Heart right ventricle (tissue), 16 donors: ENCODE measurements around the gene PTPRG. TPM values are rescaled to one million over a fixed set of nuclear protein-coding genes. Genes with fewer than 3 reads are reported as not detected.

Experiments
- ATAC-seq, 8 donors: fragments of 200-7000 bp; cut with Tn5 transposase; one replicate each; pipeline ENCODE4 v1.9.1; 2020; ENCODE audit warnings: mild to moderate bottlenecking in 8 of 8, moderate library complexity in 8 of 8, moderate number of reproducible peaks in 1 of 8
- DNase-seq, 2 donors: peaks; one replicate each; pipeline ENCODE4 v3.0.0-alpha.2; 2020
- H3K27ac ChIP-seq, 10 donors: fragments of 200-600 bp; sonication (generic) in 2 of 10; one replicate each; pipeline versions ENCODE4 v1.5.0 to v1.8.0; 2020 to 2022; ENCODE audit warnings: mild to moderate bottlenecking in 3 of 10
- H3K27me3 ChIP-seq, 7 donors: fragments of 200-600 bp; one replicate each; pipeline ENCODE4 v1.8.0; 2021 to 2022; ENCODE audit warnings: mild to moderate bottlenecking in 2 of 7
- H3K36me3 ChIP-seq, 9 donors: fragments of 200-600 bp; sonication (generic) in 1 of 9; one replicate each; pipeline versions ENCODE4 v1.5.0 to v1.8.0; 2020 to 2022; ENCODE audit warnings: mild to moderate bottlenecking in 2 of 9
- H3K4me1 ChIP-seq, 9 donors: fragments of 200-600 bp; sonication (generic) in 1 of 9; one replicate each; pipeline versions ENCODE4 v1.5.0 to v1.8.0; 2020 to 2022; ENCODE audit warnings: mild to moderate bottlenecking in 4 of 9
- H3K4me3 ChIP-seq, 10 donors: fragments of 200-600 bp; sonication (generic) in 2 of 10; one replicate each; pipeline versions ENCODE4 v1.5.0 to v1.8.0; 2020 to 2022; ENCODE audit warnings: mild to moderate bottlenecking in 7 of 10, moderate library complexity in 2 of 10
- H3K9me3 ChIP-seq, 11 donors: fragments of 200-600 bp in 10 of 11; sonication (generic) in 2 of 11; one replicate each; pipeline versions ENCODE4 v1.5.0 to v1.8.0; 2013 to 2022; ENCODE audit warnings: mild to moderate bottlenecking in 2 of 11, control low read depth in 1 of 11, moderate library complexity in 1 of 11
- WGBS, 2 donors: extraction: QIAGEN DNeasy Blood & Tissue Kit; methylation state at CpG; one replicate each; pipeline ENCODE4 v1.1.7; 2013; ENCODE audit warnings: inconsistent platforms in 1 of 2; 5-methylcytosine and 5-hydroxymethylcytosine counted together
- intact Hi-C, 10 donors: fragments of 100-400 bp; cut with DNase I; formaldehyde crosslinking; loops; one replicate each; pipeline versions ENCODE4 v1.11.1 to v1.14.2; 2022
- polyA plus RNA-seq, 2 donors: library from polyadenylated mRNA; stranded (reverse); fragments of 200-250 nt; gene quantifications; one replicate each; pipeline ENCODE4 v1.2.3, GENCODE V29; 2013
- total RNA-seq, 10 donors: library from RNA; stranded (reverse); fragmentation: NEBNext Ultra II Directional in 3 of 10; extraction: Animal tissue kit (Norgen Biotek cat#: 25700) in 3 of 10; gene quantifications; one replicate each; pipeline versions ENCODE4 v1.2.1 to v1.2.4, GENCODE V29; 2021 to 2023
- TF ChIP-seq, protein P1 (sequence below), 9 donors: fragments of 200-600 bp; sonication (generic) in 2 of 9; IDR thresholded peaks; one replicate each; pipeline versions ENCODE4 v1.5.0 to v1.8.0; 2021 to 2022; ENCODE audit warnings: antibody characterized with exemption in 9 of 9, mild to moderate bottlenecking in 5 of 9, moderate library complexity in 1 of 9
- donor health status: Arrhythmogenic right ventricular cardiomyopathy.
- donor health status: ischemic (EF 13 %, LVEDD 7.1; RV severe dilation, severe dysfunction).
- donor health status: healthy with polysubstance abuse.
- donor health status: DM: no; HTN: yes; CAD: no.
- donor health status: DM: no; HTN: no; CAD: no.
- donor health status: ischemic (EF 25% LVEDD 6.9; RV normal size, moderate dysfunction).
- donor health status: ischemic (EF 25% LVEDD 5.7; RV mildly dilated, moderate dysfunction).
- donor health status: healthy.
- donor health status: DM: yes; HTN: yes; CAD: no.
- donor health status: Ischemic cardiomyopathy.
- donor health status: ischemic (EF 35%, LVEDD 5.7; RV mildly dilated, moderate dysfunction).
- donor health status: nonischemic (EF 11% LVEDD 7.7; RV severe dilation, severe dysfunction).
- donor health status: DM: yes; HTN: yes; CAD: no.
- donor health status: PGD.
- donor health status: ischemic (EF 29% LVEDD 5.4; RV normal size, mild dysfunction).
- donor health status: nonischemic (EF 23%, LVEDD 6.1; RV moderate dilation, normal function).

PTPRG gene
- total and polyA plus RNA-seq, 12 donors, result 10.1 to 38.3 (median 32.6) TPM

DNA sequence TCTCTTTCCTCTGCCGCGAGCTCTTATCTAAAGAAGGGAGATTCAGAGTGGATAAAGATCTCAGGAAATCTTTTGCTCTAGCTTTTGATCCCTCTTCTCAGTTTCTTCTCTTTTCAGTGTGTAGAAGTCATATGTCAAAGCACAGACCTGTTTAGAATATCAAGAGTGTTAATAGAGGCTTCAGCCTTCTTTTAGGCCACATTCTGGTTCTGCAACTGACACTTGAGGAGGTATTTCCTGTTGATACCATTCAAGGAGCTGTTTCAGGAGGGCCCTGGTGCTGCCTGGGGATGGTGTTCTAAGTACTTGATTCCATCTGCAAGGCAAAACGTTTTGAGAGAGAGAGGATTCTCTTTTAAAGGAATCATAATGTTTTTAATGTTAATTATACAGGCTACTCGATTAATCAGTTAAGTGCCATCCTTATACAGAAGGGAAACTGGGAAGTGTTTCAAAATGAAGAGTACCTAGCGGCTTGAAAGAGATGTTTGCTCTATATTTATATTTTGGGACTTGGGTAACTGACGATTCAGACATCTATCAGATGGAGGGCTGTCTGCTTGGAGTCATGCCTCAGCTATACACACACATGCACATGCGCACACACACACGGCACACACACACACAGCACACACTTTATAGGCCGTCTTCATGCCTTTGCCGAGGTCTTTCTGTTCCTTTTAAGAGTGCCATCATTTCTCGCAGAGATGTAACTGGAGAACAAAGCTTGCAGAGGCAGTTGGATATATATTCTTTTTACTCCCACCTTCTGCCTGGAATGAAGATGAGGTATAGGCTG, 313.9 kb downstream of the PTPRG start:
- DNase-seq (no peak), ATAC-seq (peak in 1 of 8 donors; percentile 22)
- Histone ChIP-seq H3K27me3 (no peaks in the 10 kb centered on the region), H3K36me3 (no peaks in the 10 kb centered on the region), H3K27ac (peak overlapping the region in 1 of 10 donors; percentile 5), H3K4me1 (peaks cover 5 to 80% (median 50%) of the 10 kb centered on the region in 9 donors), H3K4me3 (no peak overlapping the region), H3K9me3 (no peaks in the 10 kb centered on the region)
- intact Hi-C loops, result no loop called here
- 66 to 68% methylated on average over 11 of the region's 11 CpGs for WGBS, 2 donors
- TF ChIP-seq, protein P1, sequence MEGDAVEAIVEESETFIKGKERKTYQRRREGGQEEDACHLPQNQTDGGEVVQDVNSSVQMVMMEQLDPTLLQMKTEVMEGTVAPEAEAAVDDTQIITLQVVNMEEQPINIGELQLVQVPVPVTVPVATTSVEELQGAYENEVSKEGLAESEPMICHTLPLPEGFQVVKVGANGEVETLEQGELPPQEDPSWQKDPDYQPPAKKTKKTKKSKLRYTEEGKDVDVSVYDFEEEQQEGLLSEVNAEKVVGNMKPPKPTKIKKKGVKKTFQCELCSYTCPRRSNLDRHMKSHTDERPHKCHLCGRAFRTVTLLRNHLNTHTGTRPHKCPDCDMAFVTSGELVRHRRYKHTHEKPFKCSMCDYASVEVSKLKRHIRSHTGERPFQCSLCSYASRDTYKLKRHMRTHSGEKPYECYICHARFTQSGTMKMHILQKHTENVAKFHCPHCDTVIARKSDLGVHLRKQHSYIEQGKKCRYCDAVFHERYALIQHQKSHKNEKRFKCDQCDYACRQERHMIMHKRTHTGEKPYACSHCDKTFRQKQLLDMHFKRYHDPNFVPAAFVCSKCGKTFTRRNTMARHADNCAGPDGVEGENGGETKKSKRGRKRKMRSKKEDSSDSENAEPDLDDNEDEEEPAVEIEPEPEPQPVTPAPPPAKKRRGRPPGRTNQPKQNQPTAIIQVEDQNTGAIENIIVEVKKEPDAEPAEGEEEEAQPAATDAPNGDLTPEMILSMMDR (IDR thresholded peaks at IDR 0.05), result no peak

DNA sequence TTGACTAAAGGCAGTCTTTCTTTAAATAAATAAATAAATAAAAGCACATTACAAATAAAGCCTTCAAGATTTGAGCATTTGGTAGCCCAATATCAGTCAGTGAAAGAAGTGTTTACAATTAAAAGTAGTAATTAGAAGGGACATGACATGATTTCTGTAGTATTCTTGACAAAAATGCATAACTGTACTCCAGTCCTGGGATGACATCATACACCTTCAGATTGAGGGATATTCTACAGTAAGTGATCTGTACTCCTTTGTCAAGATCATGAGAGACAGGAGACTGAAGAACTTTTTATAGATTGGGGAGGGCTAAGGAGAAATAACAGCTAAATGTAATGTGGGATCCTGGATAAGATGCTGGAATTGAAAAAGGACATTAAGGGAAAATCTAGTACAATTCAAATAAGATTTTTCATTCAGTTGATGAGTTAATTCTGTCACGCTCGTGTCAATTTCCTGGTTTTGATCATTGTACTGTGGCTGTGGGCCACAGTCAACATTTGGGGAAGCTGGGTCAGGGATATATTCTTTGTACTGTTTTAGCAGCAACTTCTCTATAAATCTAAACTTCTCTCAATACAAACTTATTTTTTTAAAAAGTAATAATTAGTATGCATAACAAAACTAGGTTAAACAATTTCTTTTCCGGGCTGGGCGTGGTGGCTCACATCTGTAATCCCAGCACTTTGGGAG, 314.8 kb downstream of the PTPRG start:
- Histone ChIP-seq H3K27ac (no peak overlapping the region), H3K4me1 (peaks cover 5 to 81% (median 50%) of the 10 kb centered on the region in 9 donors)
- 83 to 84% methylated on average over 4 of the region's 4 CpGs for WGBS, 2 donors

DNA sequence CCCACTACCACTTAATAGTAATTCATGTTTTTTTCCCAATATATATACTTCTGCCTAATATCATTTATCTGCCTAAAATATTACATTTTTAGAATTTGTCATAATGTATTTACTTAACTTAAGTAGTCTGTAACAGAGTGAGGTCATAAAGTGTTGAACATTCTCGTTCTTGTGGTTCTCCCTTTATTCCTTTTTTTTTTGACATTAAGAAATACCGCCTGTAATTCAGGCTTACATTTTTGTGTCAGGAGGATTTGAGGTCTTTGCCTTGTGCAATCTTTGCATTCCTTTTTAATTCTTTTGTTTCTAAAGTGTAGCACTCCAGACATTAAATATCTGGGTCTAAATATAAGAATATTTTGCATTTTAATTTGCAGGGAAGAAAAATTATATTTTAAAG, 315.4 kb downstream of the PTPRG start:
- DNase-seq, result no peak
- Histone ChIP-seq H3K4me3 (no peak overlapping the region), H3K27ac (no peak overlapping the region), H3K9me3 (no peaks in the 10 kb centered on the region), H3K27me3 (no peaks in the 10 kb centered on the region), H3K36me3 (no peaks in the 10 kb centered on the region), H3K4me1 (peaks cover 2 to 82% (median 48%) of the 10 kb centered on the region in 9 donors)
- ATAC-seq, result no peak
- TF ChIP-seq, protein P1 (IDR thresholded peaks at IDR 0.05), result no peak
- WGBS, 2 donors, result 87% methylated on average over 2 of the region's 2 CpGs
- intact Hi-C loops, result no loop called here

More for the DNA sequence above, 314.8 kb downstream of the PTPRG start:
- H3K4me3 ChIP-seq, result no peak overlapping the region
- DNase-seq (no peak), ATAC-seq (no peak)
- intact Hi-C loops, result no loop called here
- TF ChIP-seq, protein P1 (IDR thresholded peaks at IDR 0.05), result no peak
- no peaks in the 10 kb centered on the region for H3K9me3 ChIP-seq
- no peaks in the 10 kb centered on the region for H3K27me3 ChIP-seq
- H3K36me3 ChIP-seq, result no peaks in the 10 kb centered on the region

DNA sequence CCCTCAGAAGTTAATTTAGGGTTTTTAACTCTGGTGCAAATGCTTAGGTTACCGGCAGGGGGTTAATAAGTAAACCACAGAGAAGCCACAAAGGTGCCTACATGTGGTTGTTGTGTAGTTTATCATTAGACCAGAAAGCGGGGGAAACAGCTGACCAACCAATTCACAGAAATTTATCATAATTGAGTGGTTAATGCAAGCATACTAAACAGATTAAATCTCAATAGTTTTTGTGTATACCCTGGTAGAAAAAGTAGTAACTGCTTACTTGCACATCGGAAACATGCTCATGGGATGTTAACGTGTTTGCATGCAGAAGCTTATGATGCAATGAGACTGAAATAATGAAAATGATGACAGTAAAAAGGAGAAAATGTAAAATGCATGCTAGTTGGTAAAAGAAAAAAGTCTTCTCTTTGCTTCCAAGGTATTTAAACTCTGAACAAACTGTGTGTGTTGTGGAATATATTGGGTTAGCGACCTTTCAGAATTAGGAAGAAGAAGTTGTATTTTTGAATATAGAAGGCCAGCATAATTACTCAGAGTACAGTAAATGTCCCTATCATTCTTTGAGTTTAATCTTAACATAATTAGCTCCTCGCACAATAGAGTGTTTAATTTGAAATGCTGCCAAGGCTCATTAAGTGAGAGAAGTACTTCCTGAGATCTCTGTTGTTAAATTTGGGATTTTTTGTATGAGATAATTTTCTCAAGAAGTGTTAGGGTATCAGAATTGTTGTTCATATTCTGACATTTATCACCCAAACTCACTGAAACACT, 316.2 kb downstream of the PTPRG start:
- ATAC-seq, result no peak
- Histone ChIP-seq H3K27ac (no peak overlapping the region), H3K4me1 (peaks cover 0 to 80% (median 48%) of the 10 kb centered on the region in 9 donors), H3K9me3 (no peaks in the 10 kb centered on the region), H3K36me3 (no peaks in the 10 kb centered on the region), H3K27me3 (no peaks in the 10 kb centered on the region), H3K4me3 (no peak overlapping the region)
- TF ChIP-seq, protein P1 (IDR thresholded peaks at IDR 0.05), result no peak
- DNase-seq, result no peak
- intact Hi-C loops, result no loop called here
- 70 to 76% methylated on average over 6 of the region's 6 CpGs for WGBS, 2 donors
